AG04449 (cell line): Measurements from ENCODE around the gene TNXB.
"Not testable (repeated sequence)": the region's sequence is repeated elsewhere in the genome, so short reads cannot be mapped to it uniquely, and the experiment has no call there.

Source experiments
- CTCF ChIA-PET: fragments of 350-600 bp; formaldehyde crosslinking; extraction: SDS; loops from one replicate; lab custom pipeline; 2021; ENCODE audit warnings: antibody characterized with exemption; lab: Yijun Ruan, JAX
- POLR2A ChIA-PET: fragments of 400-600, 350-600 bp; formaldehyde crosslinking; extraction: SDS; loops from one replicate; lab custom pipeline; 2020; ENCODE audit warnings: antibody characterized with exemption, inconsistent platforms; lab: Yijun Ruan, JAX
- DNase-seq: peaks from one replicate; pipeline ENCODE4 v3.0.0-alpha.2; 2010; ENCODE audit warnings: low read depth, low spot score
- H3K4me3 ChIP-seq: 2 replicates; pipeline ENCODE4 v1.5.1; 2011; ENCODE audit warnings: low read depth, mild to moderate bottlenecking, control low read depth, low read length

The TNXB gene

DNA sequence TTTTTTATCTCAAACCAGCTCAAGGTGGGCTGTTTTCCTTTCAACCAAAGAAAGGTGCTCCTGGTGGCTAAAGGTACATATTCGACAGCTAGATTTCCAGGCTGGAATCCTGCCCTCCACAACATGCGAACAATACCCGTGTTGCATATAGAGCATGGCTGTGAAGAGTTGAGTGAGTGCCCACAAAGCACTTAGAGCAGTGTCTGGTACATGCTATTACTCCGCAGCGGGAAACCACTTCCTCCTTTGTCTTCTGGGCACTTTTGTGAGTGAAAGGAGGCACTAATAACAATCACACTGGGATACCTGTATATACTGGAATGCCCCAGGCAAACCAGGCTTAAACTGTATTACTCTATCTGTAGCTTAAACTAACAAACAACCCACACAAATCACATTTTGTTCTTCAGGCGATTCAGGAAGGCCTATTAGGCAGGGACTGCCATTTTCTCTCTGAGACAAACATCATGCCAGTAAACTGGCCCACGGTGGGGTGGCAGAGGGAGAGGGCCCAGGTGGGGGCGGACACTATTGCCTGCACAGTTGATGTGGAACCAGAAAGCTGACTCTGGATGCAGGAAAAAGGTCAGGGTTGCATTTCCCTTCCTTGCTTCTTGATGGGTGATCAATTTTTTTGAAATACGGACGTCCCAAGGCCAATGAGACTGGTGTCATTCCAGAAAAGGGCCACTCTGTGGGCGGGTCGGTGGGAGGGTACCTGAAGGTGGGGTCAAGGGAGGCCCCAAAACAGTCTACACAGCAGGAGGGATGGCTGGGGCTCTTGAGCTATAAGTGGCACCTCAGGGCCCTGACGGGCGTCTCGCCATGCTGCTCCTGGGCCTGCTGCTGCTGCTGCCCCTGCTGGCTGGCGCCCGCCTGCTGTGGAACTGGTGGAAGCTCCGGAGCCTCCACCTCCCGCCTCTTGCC lies 71.3 kb downstream of the TNXB start, which contains the start of gene CYP21A2:
Gene CYP21A2, plus strand, starts transcription at position 818 of the 927 bp plus-strand sequence. Its CDS starts 8 bp downstream, at position 826.
- DNase-seq, POLR2A ChIA-PET, H3K4me3 ChIP-seq, CTCF ChIA-PET: not testable (repeated sequence)

DNA sequence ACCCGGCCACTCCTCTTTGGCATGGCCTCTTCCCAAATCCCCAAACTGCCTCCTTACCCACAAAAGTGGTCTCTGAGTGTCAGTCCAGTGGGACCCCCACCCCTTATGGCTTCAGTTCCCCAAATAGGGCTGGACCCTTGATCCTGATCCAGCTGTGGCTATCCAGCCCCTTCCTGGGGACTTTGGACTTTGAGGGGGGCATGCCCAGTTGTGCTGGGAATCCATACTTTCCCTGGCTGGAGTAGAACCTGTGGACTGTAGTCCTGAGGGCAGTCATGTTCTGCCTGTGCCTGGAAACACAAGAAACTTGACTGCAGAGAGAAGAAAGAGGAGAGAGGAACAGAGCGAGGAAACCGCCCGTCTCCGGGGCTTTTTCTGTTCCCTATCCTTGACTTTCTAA lies 72.0 kb downstream of the TNXB start:
- DNase-seq, CTCF ChIA-PET, POLR2A ChIA-PET, H3K4me3 ChIP-seq: not testable (repeated sequence)

DNA sequence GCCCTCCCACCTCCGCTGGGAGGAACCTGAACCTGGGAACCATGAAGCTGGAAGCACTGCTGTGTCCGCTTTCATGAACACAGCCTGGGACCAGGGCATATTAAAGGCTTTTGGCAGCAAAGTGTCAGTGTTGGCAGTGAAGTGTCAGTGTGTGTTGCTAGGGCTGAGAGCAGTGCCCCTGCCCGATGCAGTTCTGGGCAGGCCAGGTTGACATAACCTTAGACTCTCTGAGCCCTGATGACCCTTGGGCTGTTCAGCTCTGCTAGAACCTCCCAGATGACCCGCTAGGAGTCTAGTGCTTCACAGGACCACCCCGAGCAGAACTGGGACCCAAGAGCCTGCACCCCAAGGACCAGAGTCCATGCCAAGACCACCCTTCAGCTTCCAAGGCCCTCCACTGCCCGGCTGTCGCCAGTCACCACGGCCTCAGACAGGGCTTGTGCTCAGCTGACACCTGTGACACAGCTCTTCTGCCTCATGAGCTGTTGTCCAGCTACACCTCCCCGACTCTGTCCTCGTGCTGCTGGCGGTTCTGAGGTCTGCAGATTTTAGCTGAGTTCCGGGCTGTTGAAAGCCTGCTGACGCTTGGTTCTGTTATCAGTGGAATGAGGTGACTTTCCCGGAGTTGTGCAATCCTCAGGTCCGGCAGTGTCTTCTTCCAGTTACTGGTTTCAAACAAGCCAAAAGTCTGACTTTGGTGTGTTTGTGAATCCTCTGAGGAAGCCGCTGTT lies 73.7 kb downstream of the TNXB start:
- DNase-seq, CTCF ChIA-PET, POLR2A ChIA-PET, H3K4me3 ChIP-seq: not testable (repeated sequence)

DNA sequence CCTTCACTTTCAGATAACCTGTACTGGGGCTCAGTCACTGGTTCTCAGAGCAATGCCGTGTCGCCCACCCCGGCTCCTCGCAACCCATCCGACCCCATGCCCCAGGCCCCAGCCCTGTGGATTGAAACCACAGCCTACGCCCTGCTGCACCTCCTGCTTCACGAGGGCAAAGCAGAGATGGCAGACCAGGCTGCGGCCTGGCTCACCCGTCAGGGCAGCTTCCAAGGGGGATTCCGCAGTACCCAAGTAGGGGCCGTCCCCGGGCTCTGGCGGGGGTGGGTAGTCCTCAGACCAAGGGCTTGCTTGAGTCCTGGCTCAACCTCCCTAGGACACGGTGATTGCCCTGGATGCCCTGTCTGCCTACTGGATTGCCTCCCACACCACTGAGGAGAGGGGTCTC lies 79.6 kb downstream of the TNXB start:
- CTCF ChIA-PET, DNase-seq, POLR2A ChIA-PET, H3K4me3 ChIP-seq: not testable (repeated sequence)

DNA sequence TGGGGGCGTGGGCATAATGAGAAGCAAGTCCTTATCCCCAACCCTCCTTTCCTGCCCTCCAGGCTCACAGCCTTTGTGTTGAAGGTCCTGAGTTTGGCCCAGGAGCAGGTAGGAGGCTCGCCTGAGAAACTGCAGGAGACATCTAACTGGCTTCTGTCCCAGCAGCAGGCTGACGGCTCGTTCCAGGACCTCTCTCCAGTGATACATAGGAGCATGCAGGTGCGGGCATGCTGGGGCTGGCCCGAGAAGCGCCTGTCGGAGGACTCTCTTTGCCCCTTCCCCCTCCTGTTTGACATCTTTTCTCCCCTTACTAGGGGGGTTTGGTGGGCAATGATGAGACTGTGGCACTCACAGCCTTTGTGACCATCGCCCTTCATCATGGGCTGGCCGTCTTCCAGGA lies 80.5 kb downstream of the TNXB start:
- DNase-seq, H3K4me3 ChIP-seq, POLR2A ChIA-PET, CTCF ChIA-PET: not testable (repeated sequence)

DNA sequence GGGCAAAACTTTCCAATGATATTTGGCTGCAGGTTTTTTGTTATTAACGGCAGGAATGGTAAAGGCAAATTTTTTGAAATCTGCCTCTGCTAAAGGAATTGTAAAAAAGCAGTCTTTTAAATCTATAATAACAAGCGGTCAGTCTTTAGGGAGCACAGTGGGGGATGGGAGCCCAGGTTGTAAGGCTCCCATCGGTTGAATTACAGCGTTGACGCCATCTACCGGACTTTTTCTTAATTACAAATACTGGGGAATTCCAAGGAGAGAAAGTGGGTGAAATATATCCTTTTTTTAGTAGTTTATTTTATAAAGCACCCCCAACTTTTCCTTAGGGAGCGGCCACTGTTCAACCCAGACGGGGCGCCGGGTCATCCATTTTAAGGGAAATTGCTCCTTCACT lies 87.0 kb downstream of the TNXB start:
- H3K4me3 ChIP-seq, POLR2A ChIA-PET, DNase-seq, CTCF ChIA-PET: not testable (repeated sequence)

DNA sequence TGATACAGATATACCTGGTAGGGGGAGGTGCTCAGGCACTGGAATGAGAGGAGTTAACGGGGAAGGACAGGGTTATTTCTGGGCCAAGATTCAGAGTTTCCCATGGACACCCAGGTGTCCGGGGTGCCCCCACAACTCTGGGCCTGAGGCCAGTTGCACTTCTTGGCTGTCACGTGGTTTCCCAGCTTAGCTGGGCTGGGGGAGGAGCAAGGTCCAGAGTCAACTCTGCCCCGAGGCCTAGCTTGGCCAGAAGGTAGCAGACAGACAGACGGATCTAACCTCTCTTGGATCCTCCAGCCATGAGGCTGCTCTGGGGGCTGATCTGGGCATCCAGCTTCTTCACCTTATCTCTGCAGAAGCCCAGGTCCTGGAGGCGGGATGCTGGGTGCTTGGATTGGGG lies 94.6 kb downstream of the TNXB start, which contains the start of gene C4B:
Gene C4B, plus strand, starts transcription at position 249 of the 400 bp plus-strand sequence. Its CDS starts 51 bp downstream, at position 300.
- not testable (repeated sequence) for H3K4me3 ChIP-seq

DNA sequence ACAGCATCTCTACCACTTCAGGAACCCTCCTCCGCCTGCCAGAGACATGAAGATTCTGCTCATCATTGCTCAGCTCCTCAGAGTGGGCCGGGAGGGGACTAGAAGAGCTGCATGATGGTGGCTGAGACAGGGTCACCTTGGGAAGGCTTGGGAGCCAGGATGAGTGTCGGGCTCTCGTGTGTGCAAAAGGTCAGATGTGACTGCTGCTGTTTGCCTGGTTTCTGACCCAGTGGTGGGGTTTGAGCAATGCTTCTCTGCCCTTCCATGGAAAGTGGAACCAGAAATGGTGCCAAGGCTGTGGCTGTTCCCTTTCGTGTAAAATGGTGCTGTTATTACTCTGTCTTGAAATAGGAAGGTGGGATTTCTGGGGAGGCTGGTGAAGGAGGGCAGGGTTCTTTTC lies 95.4 kb downstream of the TNXB start:
- CTCF ChIA-PET, DNase-seq, H3K4me3 ChIP-seq: not testable (repeated sequence)
- POLR2A ChIA-PET: interaction anchor here (1.1 kb wide), 1 partner anchor 34 kb away, joined by 4 read pairs; no protein-coding TSS in a partner anchor

More for the DNA sequence above, 94.6 kb downstream of the TNXB start, which contains the start of gene C4B:
- POLR2A ChIA-PET, DNase-seq, CTCF ChIA-PET: not testable (repeated sequence)

DNA sequence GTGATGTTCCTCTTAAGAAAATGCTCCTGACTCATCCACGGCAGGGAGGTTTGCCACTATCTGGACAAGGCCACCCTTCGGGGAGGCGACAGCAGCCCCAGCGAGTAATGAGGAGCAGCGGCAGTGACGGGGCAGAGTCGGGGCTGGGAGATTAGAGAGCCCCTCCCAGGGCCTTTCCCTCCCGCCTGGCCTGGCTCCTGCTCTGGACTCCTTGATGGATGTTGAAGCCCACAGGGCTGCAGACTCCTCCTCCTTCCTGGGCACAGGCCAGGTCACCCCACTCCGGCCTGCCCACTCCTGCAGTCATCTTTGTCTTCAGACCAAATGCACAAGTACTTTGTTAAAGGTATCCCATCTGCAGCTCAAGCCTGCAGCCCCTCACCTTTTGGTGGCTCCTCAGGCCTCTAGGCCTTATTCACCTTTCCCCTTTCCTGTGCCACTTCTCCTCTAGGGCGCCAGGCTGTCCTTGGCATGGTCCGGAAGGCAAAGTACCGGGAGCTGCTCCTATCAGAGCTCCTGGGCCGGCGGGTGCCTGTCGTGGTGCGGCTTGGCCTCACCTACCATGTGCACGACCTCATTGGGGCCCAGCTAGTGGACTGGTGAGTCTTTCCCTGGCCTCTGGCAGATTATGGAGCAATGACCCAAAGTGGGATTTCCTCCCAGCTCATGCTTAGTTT lies 96.1 kb downstream of the TNXB start:
- POLR2A ChIA-PET: interaction anchor here (1.1 kb wide), 1 partner anchor 33 kb away, joined by 4 read pairs; no protein-coding TSS in a partner anchor
- H3K4me3 ChIP-seq, DNase-seq, CTCF ChIA-PET: not testable (repeated sequence)

DNA sequence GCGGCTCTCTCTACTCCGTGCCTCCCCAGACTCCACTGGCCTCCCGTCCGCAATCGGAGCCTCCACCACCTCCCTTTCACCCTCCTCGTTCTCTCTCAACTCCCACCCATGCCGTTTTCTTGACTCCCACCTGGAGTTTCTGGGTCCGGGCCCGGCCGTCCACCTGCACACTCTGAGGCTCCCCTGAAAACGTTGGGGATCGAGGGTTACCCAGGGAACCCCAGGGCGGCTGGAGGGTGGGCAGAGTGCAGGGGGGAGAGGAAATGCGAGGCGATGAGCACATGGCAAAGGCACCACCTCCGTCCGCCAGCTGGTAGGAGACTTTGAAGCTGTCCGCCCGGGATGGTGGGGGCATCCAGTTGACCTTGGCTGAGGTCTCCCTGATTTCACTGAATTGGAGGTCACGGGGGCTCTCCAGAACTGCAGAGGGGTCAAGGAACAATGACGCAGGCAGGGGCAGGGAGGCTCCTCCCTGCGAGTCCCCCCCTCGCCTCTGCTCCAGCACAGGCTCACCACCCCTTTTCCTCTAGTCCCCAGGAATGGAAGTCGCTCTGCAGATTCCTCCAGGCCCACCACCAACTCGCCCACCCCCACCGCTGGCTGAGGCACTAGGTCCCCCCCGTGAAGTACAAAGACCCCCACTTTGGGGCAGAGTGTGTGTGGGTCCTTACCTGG lies 98.1 kb downstream of the TNXB start:
- POLR2A ChIA-PET, H3K4me3 ChIP-seq, CTCF ChIA-PET, DNase-seq: not testable (repeated sequence)

DNA sequence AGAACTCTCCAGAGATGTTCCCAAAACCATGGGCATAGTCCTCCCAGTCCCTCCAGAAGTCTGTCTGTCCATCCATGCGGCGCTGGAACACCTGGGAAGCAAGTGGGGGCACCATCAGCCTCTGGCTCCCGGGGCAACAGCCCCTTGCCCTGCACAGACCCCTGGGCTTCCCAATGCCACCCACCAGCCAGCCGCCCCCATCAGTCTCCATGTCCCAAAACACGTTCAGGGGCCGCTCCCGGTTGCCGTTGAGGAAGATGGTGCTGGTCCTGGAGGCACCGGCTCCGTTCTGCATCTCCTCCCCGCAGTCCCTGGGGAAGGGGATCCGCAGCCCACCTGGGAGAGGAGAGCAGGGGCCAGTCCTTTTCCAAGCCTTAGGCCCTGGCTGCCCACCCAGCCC lies 99.6 kb downstream of the TNXB start:
- POLR2A ChIA-PET, H3K4me3 ChIP-seq, DNase-seq, CTCF ChIA-PET: not testable (repeated sequence)

DNA sequence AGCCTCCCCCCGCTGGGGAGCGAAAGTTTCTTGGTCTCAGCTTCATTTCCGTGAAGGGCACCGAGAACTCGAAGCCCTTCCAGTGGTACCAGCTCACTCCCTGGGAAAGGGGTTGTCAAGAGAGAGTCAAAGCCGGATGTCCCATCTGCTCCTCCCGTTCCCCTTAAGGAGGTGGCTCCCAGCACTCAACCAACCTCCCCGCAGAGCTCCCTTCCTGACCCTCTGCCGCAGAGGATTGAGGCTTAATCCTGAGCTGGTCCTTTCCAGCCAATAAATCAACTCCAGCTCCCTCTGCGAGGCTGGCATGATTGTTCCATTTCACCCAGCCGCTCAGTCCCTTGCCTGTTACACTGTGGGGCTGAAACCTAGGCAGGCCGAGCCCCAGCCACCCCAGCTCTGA lies 100.5 kb downstream of the TNXB start:
- DNase-seq, POLR2A ChIA-PET, H3K4me3 ChIP-seq, CTCF ChIA-PET: not testable (repeated sequence)

DNA sequence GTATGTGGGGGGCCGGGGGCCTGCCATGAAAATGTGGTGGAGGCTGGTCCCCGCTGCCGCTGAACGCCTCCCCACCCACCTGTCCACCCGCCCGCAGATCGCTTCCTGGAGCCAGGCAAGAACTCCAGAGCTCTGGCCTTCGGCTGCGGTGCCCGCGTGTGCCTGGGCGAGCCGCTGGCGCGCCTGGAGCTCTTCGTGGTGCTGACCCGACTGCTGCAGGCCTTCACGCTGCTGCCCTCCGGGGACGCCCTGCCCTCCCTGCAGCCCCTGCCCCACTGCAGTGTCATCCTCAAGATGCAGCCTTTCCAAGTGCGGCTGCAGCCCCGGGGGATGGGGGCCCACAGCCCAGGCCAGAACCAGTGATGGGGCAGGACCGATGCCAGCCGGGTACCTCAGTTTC lies 101.1 kb downstream of the TNXB start:
- CTCF ChIA-PET, DNase-seq, POLR2A ChIA-PET, H3K4me3 ChIP-seq: not testable (repeated sequence)

DNA sequence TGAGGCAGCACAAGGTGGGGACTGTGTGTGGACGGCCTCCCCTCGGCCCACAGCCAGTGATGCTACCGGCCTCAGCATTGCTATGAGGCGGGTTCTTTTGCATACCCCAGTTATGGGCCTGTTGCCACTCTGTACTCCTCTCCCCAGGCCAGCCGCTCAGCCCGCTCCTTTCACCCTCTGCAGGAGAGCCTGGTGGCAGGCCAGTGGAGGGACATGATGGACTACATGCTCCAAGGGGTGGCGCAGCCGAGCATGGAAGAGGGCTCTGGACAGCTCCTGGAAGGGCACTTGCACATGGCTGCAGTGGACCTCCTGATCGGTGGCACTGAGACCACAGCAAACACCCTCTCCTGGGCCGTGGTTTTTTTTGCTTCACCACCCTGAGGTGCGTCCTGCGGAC lies 102.1 kb downstream of the TNXB start:
- POLR2A ChIA-PET, DNase-seq: not testable (repeated sequence)

DNA sequence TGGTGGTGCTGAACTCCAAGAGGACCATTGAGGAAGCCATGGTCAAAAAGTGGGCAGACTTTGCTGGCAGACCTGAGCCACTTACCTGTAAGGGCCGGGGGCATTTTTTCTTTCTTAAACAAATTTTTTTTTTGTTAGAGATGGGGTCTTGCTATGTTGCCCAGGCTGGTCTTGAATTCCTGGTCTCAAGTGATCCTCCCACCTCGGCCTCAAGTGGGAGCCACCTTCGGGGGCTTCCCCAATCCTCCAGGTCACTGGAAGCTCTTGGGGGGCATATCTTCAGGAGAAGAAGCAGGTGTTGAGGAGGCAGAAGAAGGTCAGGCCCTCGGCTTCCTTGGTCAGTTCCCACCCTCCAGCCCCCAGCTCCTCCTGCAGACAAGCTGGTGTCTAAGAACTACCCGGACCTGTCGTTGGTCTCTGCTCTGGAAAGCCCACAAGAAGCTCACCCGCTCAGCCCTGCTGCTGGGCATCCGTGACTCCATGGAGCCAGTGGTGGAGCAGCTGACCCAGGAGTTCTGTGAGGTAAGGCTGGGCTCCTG lies 103.1 kb downstream of the TNXB start:
- POLR2A ChIA-PET: interaction anchor here (0.5 kb wide), 1 partner anchor 93 kb away, joined by 3 read pairs; no protein-coding TSS in a partner anchor
- DNase-seq, CTCF ChIA-PET, H3K4me3 ChIP-seq: not testable (repeated sequence)

More for the DNA sequence above, 102.1 kb downstream of the TNXB start:
- CTCF ChIA-PET, H3K4me3 ChIP-seq: not testable (repeated sequence)
